Stomach (tissue), 4 donors: ENCODE measurements around the gene CHRNB1.

Source experiments
- CTCF ChIP-seq, 7 experiments: fragments of 450-650 bp in 4 of 7; fragments of 200-600 bp in 3 of 7; sonication (generic) in 3 of 7; IDR thresholded peaks; one replicate each; pipeline ENCODE4 v1.5.1; 2016 to 2019; ENCODE audit warnings: antibody characterized with exemption in 7 of 7, control low read depth in 2 of 7, mild to moderate bottlenecking in 1 of 7
- POLR2AphosphoS5 ChIP-seq, 3 donors: sonication (generic); formaldehyde crosslinking; IDR thresholded peaks; one replicate each; pipeline ENCODE4 v1.6.1; 2016; ENCODE audit warnings: antibody characterized with exemption in 3 of 3

- no peak for TF ChIP-seq CTCF (IDR thresholded peaks at IDR 0.05)
- TF ChIP-seq POLR2AphosphoS5 (IDR thresholded peaks at IDR 0.05): no peak
Measured at GRCh38 chr17:7408252-7408727, 36.6 kb upstream of the CHRNB1 start.
